ENCODE data around the gene SLC1A4.

DNA sequence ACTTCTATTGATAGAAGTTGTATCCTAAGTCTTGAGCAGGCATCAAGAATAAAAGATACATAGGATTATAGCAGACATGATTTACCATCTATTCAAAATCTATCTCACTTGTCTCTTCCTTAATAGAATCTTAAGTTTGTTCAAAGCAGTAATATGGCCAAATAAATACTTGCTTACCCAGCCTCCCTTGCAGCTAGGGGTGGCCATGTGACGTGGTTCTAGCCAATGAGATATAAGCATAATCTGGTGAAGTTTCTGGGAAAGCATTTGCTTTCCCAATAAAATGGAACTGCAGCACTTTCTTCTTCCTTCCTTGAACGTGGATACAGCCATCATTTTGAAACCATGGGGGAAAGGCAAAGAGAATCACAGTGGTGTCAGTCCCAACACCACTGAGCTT is 33.7 kb upstream of the SLC1A4 start:
- TF ChIP-seq, protein P1, sequence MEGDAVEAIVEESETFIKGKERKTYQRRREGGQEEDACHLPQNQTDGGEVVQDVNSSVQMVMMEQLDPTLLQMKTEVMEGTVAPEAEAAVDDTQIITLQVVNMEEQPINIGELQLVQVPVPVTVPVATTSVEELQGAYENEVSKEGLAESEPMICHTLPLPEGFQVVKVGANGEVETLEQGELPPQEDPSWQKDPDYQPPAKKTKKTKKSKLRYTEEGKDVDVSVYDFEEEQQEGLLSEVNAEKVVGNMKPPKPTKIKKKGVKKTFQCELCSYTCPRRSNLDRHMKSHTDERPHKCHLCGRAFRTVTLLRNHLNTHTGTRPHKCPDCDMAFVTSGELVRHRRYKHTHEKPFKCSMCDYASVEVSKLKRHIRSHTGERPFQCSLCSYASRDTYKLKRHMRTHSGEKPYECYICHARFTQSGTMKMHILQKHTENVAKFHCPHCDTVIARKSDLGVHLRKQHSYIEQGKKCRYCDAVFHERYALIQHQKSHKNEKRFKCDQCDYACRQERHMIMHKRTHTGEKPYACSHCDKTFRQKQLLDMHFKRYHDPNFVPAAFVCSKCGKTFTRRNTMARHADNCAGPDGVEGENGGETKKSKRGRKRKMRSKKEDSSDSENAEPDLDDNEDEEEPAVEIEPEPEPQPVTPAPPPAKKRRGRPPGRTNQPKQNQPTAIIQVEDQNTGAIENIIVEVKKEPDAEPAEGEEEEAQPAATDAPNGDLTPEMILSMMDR (IDR thresholded peaks at IDR 0.05), result no peak
- TF ChIP-seq POLR2AphosphoS5 (IDR thresholded peaks at IDR 0.05; ENCODE audit: low read depth, low read length), result no peak

Data from Panc1 (cell line).